Smooth muscle cell (in vitro differentiated cells): ENCODE data around the gene TDP2. TPM values are rescaled to one million over a fixed set of nuclear protein-coding genes. Genes with fewer than 3 reads are reported as not detected.

Source experiments
- DNase-seq: peaks from one replicate; lab custom pipeline; 2025; ENCODE audit not compliant: unreplicated experiment; lab: John Stamatoyannopoulos, UW
- H2AFZ ChIP-seq: fragments of 200-600 bp; sonication (generic); 2 replicates; pipeline ENCODE4 v1.6.0; 2016; ENCODE audit warnings: antibody characterized with exemption, low read depth, mild to moderate bottlenecking
- H3F3A ChIP-seq: fragments of 200-600 bp; sonication (generic); 2 replicates; pipeline ENCODE4 v1.6.0; 2017; ENCODE audit warnings: antibody characterized with exemption, low read depth
- H3K27ac ChIP-seq: fragments of 200-600 bp; sonication (generic); 2 replicates; pipeline ENCODE4 v1.5.1; 2016; ENCODE audit warnings: low read depth, mild to moderate bottlenecking
- H3K27me3 ChIP-seq: fragments of 200-600 bp; sonication (generic); 2 replicates; pipeline ENCODE4 v1.6.1; 2016; ENCODE audit warnings: low read depth, mild to moderate bottlenecking
- H3K36me3 ChIP-seq: fragments of 200-600 bp; sonication (generic); 2 replicates; pipeline ENCODE4 v1.5.1; 2016; ENCODE audit warnings: low read depth
- H3K4me1 ChIP-seq: fragments of 200-600 bp; sonication (generic); 2 replicates; pipeline ENCODE4 v1.5.1; 2016; ENCODE audit warnings: low read depth
- H3K4me2 ChIP-seq: fragments of 200-600 bp; sonication (generic); 2 replicates; pipeline ENCODE4 v1.6.0; 2016; ENCODE audit warnings: mild to moderate bottlenecking
- H3K4me3 ChIP-seq: fragments of 200-600 bp; sonication (generic); 2 replicates; pipeline ENCODE4 v1.5.1; 2016; ENCODE audit warnings: mild to moderate bottlenecking
- H3K79me2 ChIP-seq: fragments of 200-600 bp; sonication (generic); 2 replicates; pipeline ENCODE4 v1.6.0; 2016; ENCODE audit warnings: low read depth, mild to moderate bottlenecking
- H3K9ac ChIP-seq: fragments of 200-600 bp; sonication (generic); 2 replicates; pipeline ENCODE4 v1.6.0; 2016; ENCODE audit warnings: low read depth
- H3K9me3 ChIP-seq: fragments of 200-600 bp; sonication (generic); replicated peaks from 2 replicates; pipeline ENCODE4 v1.5.1; 2016; ENCODE audit warnings: low read depth
- H4K20me1 ChIP-seq: fragments of 200-600 bp; sonication (generic); 2 replicates; pipeline ENCODE4 v1.6.0; 2016; ENCODE audit warnings: low read depth
- CTCF ChIP-seq: fragments of 200-600 bp; sonication (generic); IDR thresholded peaks from 2 replicates; pipeline ENCODE4 v1.5.1; 2017; ENCODE audit warnings: borderline replicate concordance, mild to moderate bottlenecking, antibody characterized with exemption; ENCODE audit not compliant: insufficient read depth, poor library complexity, severe bottlenecking
- whole genome bisulfite sequencing: methylation state at CpG from one replicate; pipeline ENCODE4 v1.1.7; 2016; ENCODE audit warnings: low lambda C conversion rate; 5-methylcytosine and 5-hydroxymethylcytosine counted together
- polyA plus RNA-seq: library from polyadenylated mRNA; unstranded; fragments of >200 nt; fragmentation: Nextera tagmentation; extraction: Ambion mirVana; gene quantifications from 2 replicates; pipeline ENCODE4 v1.2.1, GENCODE V29; 2016
- total RNA-seq: library from RNA; depleted of rRNA; stranded (reverse); fragments of >200 nt; gene quantifications from 2 replicates; pipeline ENCODE4 v1.2.3, GENCODE V29; 2014

TDP2 gene
- total and polyA plus RNA-seq, 2 experiments from 2014 or later = 13.0 to 16.2 TPM

- WGBS = 24% methylated on average over 9 of the region's 9 CpGs
- DNase-seq = no peak
- Histone ChIP-seq H3K9ac (peak overlapping the region; percentile 83), H3F3A (no peaks in the 10 kb centered on the region), H3K4me1 (peaks cover 13% of the 10 kb centered on the region), H4K20me1 (no peaks in the 10 kb centered on the region), H3K79me2 (peaks cover 26% of the 10 kb centered on the region), H3K36me3 (peaks cover 5% of the 10 kb centered on the region), H3K27ac (peak overlapping the region; percentile 90), H3K4me2 (peak overlapping the region; percentile 83), H2AFZ (peak overlapping the region; percentile 98), H3K9me3 (peaks cover 6% of the 10 kb centered on the region), H3K4me3 (peak overlapping the region; percentile 74), H3K27me3 (no peaks in the 10 kb centered on the region)
- no peak for TF ChIP-seq CTCF
These were observed 692 bp upstream of the TDP2 start for GRCh38 chr6:24667378-24667803.

DNA sequence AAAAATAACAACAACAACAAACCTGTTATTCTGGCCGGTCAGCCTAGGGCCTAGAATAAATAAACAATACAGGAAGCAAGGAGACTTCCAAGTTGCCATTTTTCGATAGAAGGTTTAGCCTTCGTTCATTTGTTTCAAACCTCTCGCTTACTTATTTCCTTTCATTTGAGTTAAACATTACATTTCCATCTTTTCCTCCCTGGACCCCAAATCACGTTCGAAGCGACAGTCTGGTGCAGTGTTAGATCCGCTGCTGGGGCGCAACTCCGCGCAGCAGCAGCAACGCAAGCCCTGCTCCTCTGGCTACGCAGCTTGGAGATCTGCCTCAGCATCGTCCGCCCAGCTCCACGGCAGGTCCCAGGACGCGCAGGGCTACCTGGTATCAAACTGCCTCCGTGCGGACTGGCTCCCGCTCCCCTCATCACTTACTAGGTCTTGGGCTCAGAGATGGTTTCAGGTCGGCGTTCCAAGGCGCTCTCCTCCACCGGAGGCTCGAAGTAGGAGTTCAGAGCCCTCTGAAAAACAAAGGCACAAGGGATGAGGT is 530 bp downstream of the TDP2 start:
- Histone ChIP-seq H2AFZ (peak overlapping the region; percentile 93), H3K4me3 (peak overlapping the region; percentile 74), H3K4me2 (peak overlapping the region; percentile 83), H3K79me2 (peaks cover 26% of the 10 kb centered on the region), H3K36me3 (peaks cover 5% of the 10 kb centered on the region), H3K9me3 (peaks cover 6% of the 10 kb centered on the region), H3F3A (no peaks in the 10 kb centered on the region), H3K27ac (peak overlapping the region; percentile 90), H3K27me3 (no peaks in the 10 kb centered on the region), H4K20me1 (no peaks in the 10 kb centered on the region), H3K4me1 (peaks cover 13% of the 10 kb centered on the region), H3K9ac (peak overlapping the region; percentile 9)
- DNase-seq = no peak
- no peak for TF ChIP-seq CTCF
- WGBS = 2% methylated on average over 26 of the region's 26 CpGs

- H4K20me1 ChIP-seq = no peaks in the 10 kb centered on the region
- no peak for DNase-seq
- peaks cover 13% of the 10 kb centered on the region for H3K4me1 ChIP-seq
- WGBS = 99% methylated on average over 7 of the region's 7 CpGs
- no peak overlapping the region for H3K9ac ChIP-seq
- peak overlapping the region; percentile 74 for H3K4me3 ChIP-seq
- TF ChIP-seq CTCF = no peak
- H3K4me2 ChIP-seq = no peak overlapping the region
- no peaks in the 10 kb centered on the region for H3F3A ChIP-seq
- H2AFZ ChIP-seq = no peak overlapping the region
- H3K36me3 ChIP-seq = no peaks in the 10 kb centered on the region
- no peaks in the 10 kb centered on the region for H3K27me3 ChIP-seq
- no peak overlapping the region for H3K27ac ChIP-seq
- no peaks in the 10 kb centered on the region for H3K9me3 ChIP-seq
- H3K79me2 ChIP-seq = peaks cover 26% of the 10 kb centered on the region
These were observed 2.4 kb downstream of the TDP2 start for GRCh38 chr6:24664046-24664987.
